Neuronal stem cell (in vitro differentiated cells): ENCODE measurements around the gene ATP11A.
A peak's percentile ranks its signal among the peaks of the same experiment; 100 is the strongest.

Experiments used
- DNase-seq: peaks from one replicate; pipeline ENCODE4 v3.0.0-alpha.2; 2013; ENCODE audit warnings: low spot score
- H2AFZ ChIP-seq: one replicate; pipeline ENCODE4 v1.6.1; 2013; ENCODE audit warnings: mild to moderate bottlenecking, low read length, inconsistent platforms
- H2AK5ac ChIP-seq: 2 replicates; pipeline ENCODE4 v1.6.1; 2013; ENCODE audit warnings: low read depth, mild to moderate bottlenecking, inconsistent platforms, low read length, moderate library complexity, mixed read lengths
- H2BK120ac ChIP-seq: 2 replicates; pipeline ENCODE4 v1.6.1; 2013; ENCODE audit warnings: low read depth, mild to moderate bottlenecking, inconsistent platforms, low read length, moderate library complexity, mixed read lengths
- H2BK12ac ChIP-seq: one replicate; pipeline ENCODE4 v1.6.1; 2013; ENCODE audit warnings: low read length, inconsistent platforms
- H2BK15ac ChIP-seq: 2 replicates; pipeline ENCODE4 v1.6.1; 2013; ENCODE audit warnings: mild to moderate bottlenecking, low read length, inconsistent platforms, mixed read lengths
- H2BK5ac ChIP-seq: one replicate; pipeline ENCODE4 v1.6.1; 2013; ENCODE audit warnings: inconsistent platforms, mild to moderate bottlenecking, low read length, moderate library complexity
- H3K14ac ChIP-seq: one replicate; pipeline ENCODE4 v1.6.1; 2013; ENCODE audit warnings: low read length, inconsistent platforms
- H3K18ac ChIP-seq: 2 replicates; pipeline ENCODE4 v1.6.1; 2013; ENCODE audit warnings: low read length, inconsistent platforms
- H3K23ac ChIP-seq: 2 replicates; pipeline ENCODE4 v1.6.1; 2013; ENCODE audit warnings: low read depth, mild to moderate bottlenecking, mixed read lengths, low read length, inconsistent platforms; ENCODE audit not compliant: poor library complexity
- H3K27ac ChIP-seq: replicated peaks from 3 replicates; pipeline ENCODE4 v1.5.1; 2013; ENCODE audit warnings: low read length, inconsistent platforms
- H3K27me3 ChIP-seq, 3 experiments: 2 replicates each; pipeline ENCODE4 v1.6.1; 2013; ENCODE audit warnings: low read length in 3 of 3, mild to moderate bottlenecking in 2 of 3, inconsistent platforms in 1 of 3, low read depth in 1 of 3, mixed read lengths in 1 of 3, moderate library complexity in 1 of 3; ENCODE audit not compliant: control insufficient read depth in 3 of 3, insufficient read depth in 3 of 3
- H3K36me3 ChIP-seq, 2 donors: replicated peaks in 1 of 2; 2 replicates each; pipeline ENCODE4 v1.6.1; 2013; ENCODE audit warnings: low read length in 2 of 2; ENCODE audit not compliant: control insufficient read depth in 2 of 2, insufficient read depth in 2 of 2
- H3K4ac ChIP-seq: 2 replicates; pipeline ENCODE4 v1.6.1; 2013; ENCODE audit warnings: inconsistent platforms, mild to moderate bottlenecking, low read length, moderate library complexity
- H3K4me1 ChIP-seq, 2 donors: 1 replicate in 1 of 2; 2 replicates in 1 of 2; pipeline ENCODE4 v1.6.1; 2013; ENCODE audit warnings: low read length in 2 of 2, low read depth in 1 of 2; ENCODE audit not compliant: control insufficient read depth in 2 of 2, insufficient read depth in 1 of 2
- H3K4me2 ChIP-seq: one replicate; pipeline ENCODE4 v1.6.1; 2013; ENCODE audit warnings: mild to moderate bottlenecking, low read length, inconsistent platforms; ENCODE audit not compliant: insufficient read depth, poor library complexity, severe bottlenecking
- H3K4me3 ChIP-seq, 2 donors: 2 replicates each; pipeline ENCODE4 v1.5.1; 2013; ENCODE audit warnings: low read length in 2 of 2, mild to moderate bottlenecking in 2 of 2, inconsistent platforms in 1 of 2, moderate library complexity in 1 of 2
- H3K79me1 ChIP-seq: one replicate; pipeline ENCODE4 v1.6.1; 2013; ENCODE audit warnings: low read depth, mild to moderate bottlenecking, inconsistent platforms, low read length, moderate library complexity
- H3K9ac ChIP-seq: one replicate; pipeline ENCODE4 v1.6.1; 2013; ENCODE audit warnings: mild to moderate bottlenecking, low read depth, low read length, inconsistent platforms; ENCODE audit not compliant: poor library complexity
- H3K9me3 ChIP-seq, 2 donors: replicated peaks in 1 of 2; 2 replicates each; pipeline versions ENCODE3 to v1.6.1; 2013; ENCODE audit warnings: low read length in 2 of 2, mild to moderate bottlenecking in 2 of 2, inconsistent platforms in 1 of 2, low read depth in 1 of 2, mixed read lengths in 1 of 2, moderate library complexity in 1 of 2; ENCODE audit not compliant: control insufficient read depth in 2 of 2, insufficient read depth in 1 of 2
- H4K8ac ChIP-seq: one replicate; pipeline ENCODE4 v1.6.1; 2013; ENCODE audit warnings: low read depth, mild to moderate bottlenecking, inconsistent platforms, low read length, moderate library complexity
- H4K91ac ChIP-seq: one replicate; pipeline ENCODE4 v1.6.1; 2013; ENCODE audit warnings: low read length, low read depth, mild to moderate bottlenecking, inconsistent platforms; ENCODE audit not compliant: poor library complexity
- WGBS, 2 donors: extraction: QIAGEN DNeasy Blood & Tissue Kit; methylation state at CpG; one replicate each; pipeline ENCODE4 v1.1.7; 2013; ENCODE audit warnings: missing lambda C conversion rate in 2 of 2, mixed read lengths in 1 of 2; ENCODE audit not compliant: insufficient read length in 2 of 2, insufficient replicate concordance in 1 of 2; ENCODE audit errors: extremely low coverage in 2 of 2; 5-methylcytosine and 5-hydroxymethylcytosine counted together

ATP11A gene

GRCh38 chr13:112928972-112929782 is 239.3 kb downstream of the ATP11A start:
- H2BK120ac ChIP-seq: no peak overlapping the region
- no peaks in the 10 kb centered on the region for H3K27me3 ChIP-seq
- no peak overlapping the region for H4K91ac ChIP-seq
- no peak overlapping the region for H3K4ac ChIP-seq
- WGBS, 2 donors: no CpG with 5 or more reads among the region's 21 CpGs
- H2BK15ac ChIP-seq: no peak overlapping the region
- no peak overlapping the region for H4K8ac ChIP-seq
- H3K4me3 ChIP-seq: no peak overlapping the region
- no peak for DNase-seq
- H2BK12ac ChIP-seq: no peak overlapping the region
- no peak overlapping the region for H3K4me2 ChIP-seq
- peaks cover 0 to 3% of the 10 kb centered on the region in 2 donors for H3K36me3 ChIP-seq
- no peak overlapping the region for H3K27ac ChIP-seq
- H2AFZ ChIP-seq: no peak overlapping the region
- H3K9me3 ChIP-seq: peaks cover 5 to 10% of the 10 kb centered on the region in 2 donors
- peak overlapping the region; percentile 28 for H3K23ac ChIP-seq
- H3K4me1 ChIP-seq: peaks cover 5 to 6% of the 10 kb centered on the region in 2 donors
- peaks cover 3% of the 10 kb centered on the region for H3K79me1 ChIP-seq
- H2BK5ac ChIP-seq: no peak overlapping the region
- H3K18ac ChIP-seq: no peak overlapping the region
- H3K9ac ChIP-seq: no peak overlapping the region
- no peak overlapping the region for H2AK5ac ChIP-seq
- no peak overlapping the region for H3K14ac ChIP-seq

- no peaks in the 10 kb centered on the region for H3K27me3 ChIP-seq
- no peak overlapping the region for H3K4me2 ChIP-seq
Observed at GRCh38 chr13:112929783-112930055, 239.9 kb downstream of the ATP11A start.

GRCh38 chr13:112930192-112930591 is 240.4 kb downstream of the ATP11A start:
- H2BK5ac ChIP-seq: no peak overlapping the region
- H4K8ac ChIP-seq: no peak overlapping the region
- H3K18ac ChIP-seq: no peak overlapping the region
- peaks cover 6% of the 10 kb centered on the region in 2 donors for H3K4me1 ChIP-seq
- DNase-seq: no peak
- H3K36me3 ChIP-seq: peaks cover 0 to 3% of the 10 kb centered on the region in 2 donors
- H3K23ac ChIP-seq: no peak overlapping the region
- H3K4ac ChIP-seq: no peak overlapping the region
- H3K79me1 ChIP-seq: peaks cover 3% of the 10 kb centered on the region
- no peak overlapping the region for H3K4me2 ChIP-seq
- no peak overlapping the region for H3K9ac ChIP-seq
- H3K14ac ChIP-seq: no peak overlapping the region
- H3K4me3 ChIP-seq: no peak overlapping the region
- no peaks in the 10 kb centered on the region for H3K27me3 ChIP-seq
- no peak overlapping the region for H2BK120ac ChIP-seq
- H3K27ac ChIP-seq: no peak overlapping the region
- H2AK5ac ChIP-seq: no peak overlapping the region
- no peak overlapping the region for H4K91ac ChIP-seq
- no peak overlapping the region for H2BK12ac ChIP-seq
- no peak overlapping the region for H2BK15ac ChIP-seq
- peaks cover 5 to 10% of the 10 kb centered on the region in 2 donors for H3K9me3 ChIP-seq
- no peak overlapping the region for H2AFZ ChIP-seq

More at GRCh38 chr13:112929783-112930055, 239.9 kb downstream of the ATP11A start:
- DNase-seq: no peak
- Histone ChIP-seq H3K79me1 (peaks cover 3% of the 10 kb centered on the region), H3K36me3 (peaks cover 0 to 3% of the 10 kb centered on the region in 2 donors), H2BK15ac (no peak overlapping the region), H3K18ac (no peak overlapping the region), H2BK12ac (no peak overlapping the region), H3K9ac (no peak overlapping the region), H2AFZ (no peak overlapping the region), H3K9me3 (peaks cover 5 to 10% of the 10 kb centered on the region in 2 donors), H3K27ac (no peak overlapping the region), H2AK5ac (no peak overlapping the region), H3K4ac (no peak overlapping the region), H3K23ac (no peak overlapping the region), H3K4me1 (peaks cover 6% of the 10 kb centered on the region in 2 donors), H4K8ac (no peak overlapping the region), H3K4me3 (no peak overlapping the region), H3K14ac (no peak overlapping the region), H2BK120ac (no peak overlapping the region), H2BK5ac (no peak overlapping the region), H4K91ac (no peak overlapping the region)
- WGBS, 2 donors: no CpG with 5 or more reads among the region's 8 CpGs

- Histone ChIP-seq H4K91ac (no peak overlapping the region), H3K4ac (no peak overlapping the region), H3K79me1 (peaks cover 1% of the 10 kb centered on the region), H2BK12ac (no peak overlapping the region), H3K4me3 (no peak overlapping the region), H2BK15ac (no peak overlapping the region), H3K4me1 (peaks cover 6% of the 10 kb centered on the region in 2 donors), H2BK120ac (no peak overlapping the region), H3K14ac (no peak overlapping the region), H3K27me3 (no peaks in the 10 kb centered on the region), H3K9ac (no peak overlapping the region), H2AFZ (no peak overlapping the region), H3K36me3 (peaks cover 0 to 2% of the 10 kb centered on the region in 2 donors), H3K23ac (no peak overlapping the region), H3K27ac (no peak overlapping the region), H2AK5ac (no peak overlapping the region), H4K8ac (no peak overlapping the region), H3K9me3 (peaks cover 2 to 10% of the 10 kb centered on the region in 2 donors), H3K18ac (no peak overlapping the region), H2BK5ac (no peak overlapping the region), H3K4me2 (no peak overlapping the region)
- DNase-seq: no peak
- WGBS, 2 donors: no CpG with 5 or more reads among the region's 32 CpGs
Observed at GRCh38 chr13:112931028-112931934, 241.4 kb downstream of the ATP11A start.
